GM19397 (cell line): ENCODE results near the gene SYTL5.
"Not testable (repeated sequence)": the region's sequence is repeated elsewhere in the genome, so short reads cannot be mapped to it uniquely, and the experiment has no call there.

ENCODE experiments used
- ATAC-seq: cut with Tn5 transposase; IDR thresholded peaks from one replicate; pipeline ENCODE4 v1.9.1; 2021; ENCODE audit warnings: mild to moderate bottlenecking, moderate library complexity; ENCODE audit not compliant: unreplicated experiment

SYTL5 gene

DNA sequence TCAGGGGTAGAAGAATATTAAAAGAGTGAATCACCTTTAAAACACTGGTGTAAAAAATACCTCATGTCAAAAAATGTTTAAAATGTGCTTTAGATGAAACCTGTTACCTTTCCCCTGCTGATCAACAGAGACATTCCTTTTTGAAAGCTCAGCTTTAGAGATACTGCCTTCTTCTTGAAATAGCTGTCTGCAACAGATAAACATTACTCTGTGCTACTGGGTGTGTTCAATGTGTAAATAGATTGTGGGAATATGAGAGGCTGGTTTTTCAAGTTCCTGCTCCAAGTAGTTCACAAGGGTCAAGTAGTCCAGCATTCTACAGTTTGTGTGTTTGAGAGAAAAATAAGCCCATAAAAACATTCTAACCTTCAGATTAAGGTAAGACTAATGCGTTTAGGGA lies at the start of gene SYTL5:
Gene SYTL5, plus strand, starts transcription at position 263 of the 400 bp plus-strand sequence. CDS start 27,337 bp downstream, outside the sequence.
- ATAC-seq: no peak

DNA sequence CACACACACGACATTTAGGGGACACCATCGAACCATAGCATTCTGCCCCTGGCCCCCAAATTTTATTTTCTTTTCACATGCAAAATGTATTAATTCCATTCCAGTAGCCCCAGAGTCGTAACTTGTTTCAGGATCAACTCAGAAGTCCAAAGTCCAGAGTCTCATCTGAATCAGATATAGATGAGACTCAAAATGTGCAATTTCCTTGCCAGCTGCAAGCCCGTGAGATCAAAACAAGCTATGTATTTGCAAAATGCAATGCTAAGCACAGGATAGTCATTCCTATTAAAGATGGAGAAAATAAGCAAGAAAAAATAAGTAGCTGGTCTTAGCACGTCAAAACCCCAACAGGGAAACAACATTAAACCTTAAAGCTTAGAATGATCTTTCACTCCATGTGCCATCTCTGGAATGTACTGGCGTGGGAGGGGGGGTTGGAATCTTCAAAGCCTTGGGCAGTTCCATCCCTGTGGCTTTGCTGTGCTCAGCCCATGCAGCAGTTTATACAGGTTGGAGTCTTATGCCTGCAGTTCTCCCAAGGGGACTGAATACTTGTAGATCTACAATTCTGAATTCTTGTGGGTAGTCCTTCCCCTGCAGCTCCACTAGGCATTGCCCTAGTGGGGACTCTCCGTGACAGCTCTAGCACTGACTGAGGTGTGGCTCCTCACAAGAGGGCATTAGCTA lies 47.7 kb upstream of the SYTL5 start:
- no peak for ATAC-seq

- ATAC-seq: no peak
Measured at GRCh38 chrX:37959212-37960021, 46.9 kb upstream of the SYTL5 start.

GRCh38 chrX:37961118-37961517 lies 45.2 kb upstream of the SYTL5 start:
- no peak for ATAC-seq

DNA sequence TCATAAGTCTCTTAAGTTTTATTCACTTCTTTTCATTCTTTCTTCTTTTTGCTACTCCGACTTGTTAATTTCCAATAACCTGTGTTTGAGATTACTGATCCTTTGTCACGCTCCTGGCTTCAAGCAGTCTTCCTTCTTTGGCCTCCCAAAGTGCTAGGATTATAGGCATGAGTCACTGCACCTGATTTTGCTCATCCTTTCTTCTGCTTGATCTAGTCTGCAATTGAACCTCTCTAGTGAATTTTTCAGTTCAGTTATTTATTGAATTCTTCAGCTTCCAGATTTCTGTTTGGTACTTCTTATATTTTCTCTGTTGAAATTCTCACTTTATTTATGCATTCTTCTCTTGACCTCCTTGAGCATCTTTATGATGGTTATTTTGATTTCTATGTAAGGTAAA lies 38.6 kb upstream of the SYTL5 start:
- ATAC-seq: no peak

- ATAC-seq: no peak
Measured at GRCh38 chrX:37975421-37975820, 30.9 kb upstream of the SYTL5 start.

GRCh38 chrX:37976153-37976552 lies 30.2 kb upstream of the SYTL5 start:
- ATAC-seq: no peak

DNA sequence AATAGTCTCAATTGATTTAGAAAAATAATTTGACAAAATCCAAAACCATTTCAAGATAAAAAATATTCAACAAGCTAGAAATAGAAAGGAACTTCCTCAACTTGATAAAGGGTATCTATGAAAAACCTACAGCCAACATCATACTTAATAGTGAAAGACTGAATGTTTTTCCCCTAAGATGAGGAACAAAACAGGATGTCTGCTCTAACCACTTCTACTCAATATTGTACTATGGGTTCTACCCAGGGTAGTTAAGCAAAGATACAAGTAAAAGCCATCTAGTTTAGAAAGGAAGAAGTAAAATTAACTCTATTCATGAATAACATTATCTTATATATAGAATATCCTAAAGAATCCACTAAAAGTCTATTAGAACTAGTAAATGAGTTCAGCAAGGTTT lies 21.5 kb upstream of the SYTL5 start:
- no peak for ATAC-seq

DNA sequence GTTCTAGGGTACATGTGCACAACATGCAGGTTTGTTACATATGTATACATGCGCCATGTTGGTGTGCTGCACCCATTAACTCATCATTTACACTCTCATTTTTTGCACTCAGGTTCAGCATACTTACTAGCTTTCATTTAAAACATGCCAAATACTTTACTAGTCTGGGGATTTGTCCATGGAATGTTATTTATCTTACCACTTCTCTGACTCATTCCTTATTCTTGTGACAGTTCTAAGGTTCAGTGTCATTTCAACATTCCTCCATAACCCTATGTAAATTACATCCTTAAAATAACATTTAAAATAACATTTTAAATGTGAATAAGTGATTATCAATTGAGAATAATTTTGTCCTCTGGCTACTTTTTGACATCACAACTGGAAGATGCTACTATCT lies 19.5 kb upstream of the SYTL5 start:
- no peak for ATAC-seq

GRCh38 chrX:37989304-37989703 lies 17.0 kb upstream of the SYTL5 start:
- ATAC-seq: no peak

DNA sequence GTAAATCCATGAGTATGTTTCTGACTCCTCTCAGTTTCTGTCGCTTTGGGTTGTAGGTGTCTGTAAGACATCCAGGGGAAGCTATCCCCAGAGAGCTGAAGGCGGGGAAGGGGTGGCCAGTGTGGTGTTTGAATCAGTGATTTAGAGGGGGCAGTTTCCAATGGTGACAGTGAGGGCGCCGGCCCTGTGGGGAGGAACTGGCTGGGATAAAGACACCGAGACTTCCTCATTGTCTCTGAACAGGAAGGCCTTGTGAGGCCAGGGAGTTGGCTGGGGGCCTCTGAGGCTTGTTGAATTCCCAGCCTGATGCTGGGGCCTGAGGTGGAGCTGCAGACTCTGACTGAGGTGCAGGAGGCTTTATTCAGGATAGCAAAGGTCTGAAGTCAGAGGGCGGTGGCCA lies 15.1 kb upstream of the SYTL5 start:
- ATAC-seq: not testable (repeated sequence)

DNA sequence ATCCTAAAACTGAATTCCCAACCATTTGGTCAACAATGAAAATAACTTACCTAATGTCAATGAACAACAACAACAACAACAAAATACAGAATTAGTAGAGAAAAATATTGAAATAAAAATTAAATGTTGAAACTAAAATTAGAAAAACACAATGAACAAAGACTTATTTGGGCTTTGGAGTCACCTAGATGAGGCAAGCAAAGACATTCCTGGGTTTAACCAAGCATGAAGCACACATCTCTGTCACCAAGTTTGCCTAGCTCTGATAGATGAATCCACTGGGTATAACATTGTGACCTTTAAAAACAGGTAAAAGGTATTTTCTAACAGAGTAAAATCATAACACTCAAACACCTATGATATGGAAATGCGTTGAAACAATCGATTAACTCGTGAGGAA lies 13.2 kb upstream of the SYTL5 start:
- ATAC-seq: no peak

DNA sequence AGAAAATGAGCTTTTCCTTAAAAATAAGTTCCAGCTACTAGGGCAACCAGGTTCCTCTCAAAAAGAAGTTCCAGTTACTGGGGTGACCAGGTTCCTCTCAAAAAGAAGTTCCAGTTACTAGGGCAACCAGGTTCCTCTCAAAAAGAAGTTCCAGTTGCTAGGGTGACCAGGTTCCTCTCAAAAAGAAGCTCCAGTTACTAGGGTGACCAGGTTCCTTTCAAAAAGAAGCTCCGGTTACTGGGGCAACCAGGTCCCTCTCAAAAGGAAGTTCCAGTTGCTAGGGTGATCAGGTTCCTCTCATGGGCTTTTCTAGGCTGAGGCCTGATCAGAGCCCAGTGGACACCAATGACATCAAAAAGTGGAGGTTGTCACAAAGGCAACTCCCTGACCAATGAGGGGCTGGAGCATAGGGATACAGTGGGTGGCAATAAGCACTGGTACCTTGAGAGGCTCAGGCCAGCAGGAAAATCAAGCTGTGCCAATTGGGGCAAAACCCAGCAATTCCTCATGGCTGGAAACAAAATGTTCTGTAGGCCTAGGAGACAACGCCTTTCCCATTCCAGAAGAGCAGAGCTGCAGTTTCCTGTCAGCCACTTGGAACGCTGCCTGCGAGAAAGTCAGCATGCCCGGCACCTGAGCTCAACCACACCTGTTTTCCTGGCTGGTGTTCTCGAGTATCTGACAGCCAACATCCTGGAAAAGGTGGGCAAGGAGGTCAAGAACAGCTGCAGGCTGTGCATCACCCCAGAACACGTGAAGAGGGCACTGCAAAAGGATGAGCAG lies 12.3 kb upstream of the SYTL5 start:
- peak; percentile 75 for ATAC-seq

DNA sequence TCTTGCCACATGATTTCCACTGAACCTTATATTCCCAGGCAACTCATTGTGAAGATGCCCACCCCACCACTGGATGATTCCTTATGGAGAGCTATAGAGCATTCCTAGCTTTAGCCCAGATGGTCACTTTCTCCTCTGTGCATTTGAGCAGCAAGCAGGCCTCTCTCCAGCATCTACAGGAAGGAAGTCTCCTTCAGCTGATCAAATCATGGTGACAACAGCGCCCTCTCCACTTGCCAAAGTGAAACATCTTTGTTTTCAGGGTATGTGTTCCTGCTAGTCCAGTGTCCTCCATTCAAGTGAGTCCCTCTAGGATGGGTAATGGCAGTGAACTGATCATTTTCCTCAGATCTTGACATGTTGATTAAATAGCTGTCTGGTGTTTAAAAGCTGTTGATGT lies 10.9 kb upstream of the SYTL5 start:
- ATAC-seq: no peak

DNA sequence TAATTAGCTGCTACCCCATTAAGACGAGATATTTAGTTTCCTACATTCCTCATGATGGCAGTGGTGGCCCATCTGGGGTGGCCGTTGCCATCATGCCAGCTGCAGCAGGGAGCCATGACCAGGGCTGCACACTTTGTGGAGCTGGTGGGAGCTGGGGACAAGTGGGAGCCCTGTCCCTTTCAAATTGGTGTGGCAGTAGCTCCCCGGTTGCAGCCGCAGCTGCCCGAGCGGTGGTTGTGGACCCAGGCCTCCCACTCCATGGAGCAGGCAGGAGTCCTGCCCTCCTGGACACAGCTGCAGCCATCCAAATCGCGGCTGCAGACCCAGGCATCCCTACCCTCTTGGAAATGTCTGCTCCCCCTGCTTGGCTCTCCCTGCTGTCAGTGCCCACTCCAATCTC lies 9.3 kb upstream of the SYTL5 start:
- ATAC-seq: no peak

DNA sequence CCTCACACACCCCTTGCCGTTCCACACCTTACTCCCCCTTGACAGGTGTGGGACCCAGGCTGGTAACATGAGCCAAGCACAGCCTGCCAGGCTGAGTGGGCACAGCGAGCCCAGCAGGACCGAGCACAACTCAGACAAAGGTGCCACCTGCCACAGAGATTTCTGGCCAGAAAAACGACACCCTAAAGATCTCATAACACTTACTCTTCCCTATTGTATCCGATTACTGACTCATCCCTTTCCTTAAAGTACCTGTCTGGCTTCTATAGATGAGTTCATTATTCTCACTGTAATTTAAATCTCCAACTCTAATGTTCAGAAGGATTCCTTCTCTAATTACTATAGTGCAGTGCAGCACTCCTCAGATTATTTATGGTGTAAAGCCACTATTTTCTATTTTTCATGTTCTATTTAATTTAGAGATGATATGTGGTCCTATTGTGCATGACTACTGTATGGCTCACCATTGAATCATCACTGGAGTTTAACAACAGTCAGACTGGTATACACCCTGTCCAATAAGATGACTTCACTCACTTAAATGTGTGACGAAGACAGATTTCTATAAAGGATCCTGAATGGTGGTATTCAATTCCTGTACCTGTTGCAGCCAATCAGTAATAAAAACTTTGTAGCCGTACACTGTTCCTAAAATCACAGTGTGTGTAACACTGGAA lies 7.6 kb upstream of the SYTL5 start:
- ATAC-seq: no peak

DNA sequence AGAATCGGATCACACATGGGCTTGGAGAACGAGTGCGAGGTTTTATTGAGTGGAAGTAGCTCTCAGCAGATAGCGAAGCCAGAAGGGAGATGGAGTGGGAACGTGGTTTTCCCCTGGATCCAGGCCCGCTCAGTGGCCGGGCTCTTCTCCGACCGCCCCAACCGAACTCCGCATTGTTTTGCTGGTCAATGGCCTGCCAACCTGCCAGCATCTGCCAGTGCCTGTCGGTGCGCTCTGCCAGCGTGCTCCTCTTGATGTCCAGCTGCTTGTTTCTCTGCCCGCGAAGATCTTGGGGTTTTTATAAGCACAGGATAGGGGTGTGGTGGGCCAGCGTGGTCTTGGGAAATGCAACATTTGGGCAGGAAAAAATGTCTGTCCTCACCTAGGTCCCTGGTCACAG lies 5.6 kb upstream of the SYTL5 start:
- ATAC-seq: no peak

GRCh38 chrX:38004046-38004445 lies 2.3 kb upstream of the SYTL5 start:
- no peak for ATAC-seq

DNA sequence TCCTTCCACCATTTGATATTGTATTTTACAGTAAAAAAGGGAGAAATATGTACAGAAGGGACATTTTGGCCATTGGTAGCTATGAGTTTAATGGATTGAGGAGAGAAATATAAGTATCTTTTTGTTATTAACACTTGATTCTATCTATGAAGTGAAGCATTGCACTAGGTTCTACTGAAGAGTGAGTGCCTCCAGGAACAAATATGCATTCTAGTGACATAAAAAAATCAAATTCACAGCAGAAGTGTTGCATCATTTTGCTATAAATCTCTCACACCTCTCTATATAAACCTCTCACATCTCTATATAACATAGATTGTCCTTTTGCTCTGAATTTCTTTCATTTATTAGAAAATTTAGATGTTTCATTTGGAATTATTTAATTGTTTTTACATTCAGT lies 425 bp downstream of the SYTL5 start:
- no peak for ATAC-seq

- no peak for ATAC-seq
Measured at GRCh38 chrX:38008658-38009057, 2.3 kb downstream of the SYTL5 start.

GRCh38 chrX:38009641-38010040 lies 3.3 kb downstream of the SYTL5 start:
- ATAC-seq: no peak
